Esophagus (tissue), 2 donors: ENCODE data around the gene CDC40. TPM values are rescaled to one million over a fixed set of nuclear protein-coding genes. Genes with fewer than 3 reads are reported as not detected.

ENCODE experiments used
- H3K27ac ChIP-seq, 2 donors: one replicate each; pipeline ENCODE4 v1.5.1; 2013; ENCODE audit warnings: low read depth in 2 of 2, mild to moderate bottlenecking in 2 of 2, inconsistent platforms in 1 of 2, low read length in 1 of 2, moderate library complexity in 1 of 2
- H3K27me3 ChIP-seq, 2 donors: one replicate each; pipeline ENCODE4 v1.6.1; 2013; ENCODE audit warnings: low read length in 2 of 2, control low read depth in 1 of 2, mild to moderate bottlenecking in 1 of 2; ENCODE audit not compliant: insufficient read depth in 2 of 2, control insufficient read depth in 1 of 2
- H3K36me3 ChIP-seq, 2 donors: one replicate each; pipeline ENCODE4 v1.6.1; 2013; ENCODE audit warnings: low read length in 1 of 2; ENCODE audit not compliant: control insufficient read depth in 2 of 2, insufficient read depth in 2 of 2
- H3K4me1 ChIP-seq, 2 donors: one replicate each; pipeline ENCODE4 v1.6.1; 2013; ENCODE audit warnings: low read length in 1 of 2; ENCODE audit not compliant: control insufficient read depth in 2 of 2, insufficient read depth in 2 of 2
- H3K4me3 ChIP-seq, 2 donors: one replicate each; pipeline ENCODE4 v1.5.1; 2013; ENCODE audit warnings: low read length in 2 of 2, mild to moderate bottlenecking in 2 of 2, low read depth in 1 of 2, moderate library complexity in 1 of 2
- H3K9me3 ChIP-seq, 2 donors: one replicate each; pipeline ENCODE4 v1.6.1; 2013; ENCODE audit warnings: mild to moderate bottlenecking in 2 of 2, low read depth in 1 of 2, low read length in 1 of 2, moderate library complexity in 1 of 2; ENCODE audit not compliant: control insufficient read depth in 2 of 2, insufficient read depth in 1 of 2
- WGBS, 2 donors: extraction: QIAGEN DNeasy Blood & Tissue Kit; methylation state at CpG; one replicate each; pipeline ENCODE4 v1.1.7; 2013; 5-methylcytosine and 5-hydroxymethylcytosine counted together
- polyA plus RNA-seq, 2 donors: library from polyadenylated mRNA; stranded (reverse); fragments of 200-250 nt; gene quantifications; one replicate each; pipeline ENCODE4 v1.2.3, GENCODE V29; 2013
- donor health status: healthy with polysubstance abuse.
- donor health status: Bipolar disorder and iron deficiency.

The CDC40 gene
- polyA plus RNA-seq, 2 donors: 3.7 to 6.1 TPM

DNA sequence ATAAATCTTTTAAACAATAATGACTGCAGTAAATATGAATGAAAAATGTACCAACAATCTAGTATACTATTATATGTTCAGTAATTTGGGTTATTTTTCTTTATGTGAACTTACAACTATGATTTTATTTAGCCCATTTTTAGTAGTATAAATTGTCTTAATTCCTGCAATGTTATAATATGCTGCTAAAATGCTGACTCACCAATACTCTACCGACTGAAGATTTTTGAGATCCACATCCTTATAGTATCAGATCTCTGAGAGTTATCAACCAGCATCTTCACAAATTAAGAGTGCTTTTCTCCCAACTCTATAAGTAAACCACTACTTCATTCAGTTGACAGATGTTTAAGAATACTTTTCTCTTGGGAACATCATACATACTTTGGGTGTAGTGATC lies 16.6 kb downstream of the CDC40 start:
- Histone ChIP-seq H3K4me1 (no peaks in the 10 kb centered on the region), H3K27ac (no peak overlapping the region), H3K27me3 (no peaks in the 10 kb centered on the region), H3K4me3 (no peak overlapping the region), H3K36me3 (no peaks in the 10 kb centered on the region), H3K9me3 (no peaks in the 10 kb centered on the region)
- WGBS, 2 donors: 85 to 89% methylated on average over 1 of the region's 1 CpG

DNA sequence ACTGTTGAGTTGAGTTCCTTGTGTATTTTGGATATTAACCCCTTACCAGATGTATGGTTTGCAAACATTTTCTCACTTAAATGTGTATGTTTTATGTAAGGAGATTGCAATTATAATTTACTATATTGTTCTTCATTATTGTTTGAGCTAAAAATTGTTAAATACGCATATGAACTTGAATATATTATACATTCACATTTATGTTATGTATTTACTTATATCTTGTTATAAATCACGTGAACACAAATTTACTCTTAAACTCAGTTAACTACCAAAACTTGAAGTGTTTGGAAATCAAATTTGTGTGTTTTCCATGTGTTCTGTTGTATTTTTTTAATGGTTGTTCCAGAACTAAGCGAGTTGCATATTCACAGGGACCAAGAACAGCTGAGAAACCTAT lies 18.3 kb downstream of the CDC40 start:
- Histone ChIP-seq H3K9me3 (no peaks in the 10 kb centered on the region), H3K27ac (no peak overlapping the region), H3K4me1 (no peaks in the 10 kb centered on the region), H3K36me3 (no peaks in the 10 kb centered on the region), H3K4me3 (no peak overlapping the region), H3K27me3 (no peaks in the 10 kb centered on the region)
- WGBS, 2 donors: 97 to 98% methylated on average over 3 of the region's 3 CpGs

DNA sequence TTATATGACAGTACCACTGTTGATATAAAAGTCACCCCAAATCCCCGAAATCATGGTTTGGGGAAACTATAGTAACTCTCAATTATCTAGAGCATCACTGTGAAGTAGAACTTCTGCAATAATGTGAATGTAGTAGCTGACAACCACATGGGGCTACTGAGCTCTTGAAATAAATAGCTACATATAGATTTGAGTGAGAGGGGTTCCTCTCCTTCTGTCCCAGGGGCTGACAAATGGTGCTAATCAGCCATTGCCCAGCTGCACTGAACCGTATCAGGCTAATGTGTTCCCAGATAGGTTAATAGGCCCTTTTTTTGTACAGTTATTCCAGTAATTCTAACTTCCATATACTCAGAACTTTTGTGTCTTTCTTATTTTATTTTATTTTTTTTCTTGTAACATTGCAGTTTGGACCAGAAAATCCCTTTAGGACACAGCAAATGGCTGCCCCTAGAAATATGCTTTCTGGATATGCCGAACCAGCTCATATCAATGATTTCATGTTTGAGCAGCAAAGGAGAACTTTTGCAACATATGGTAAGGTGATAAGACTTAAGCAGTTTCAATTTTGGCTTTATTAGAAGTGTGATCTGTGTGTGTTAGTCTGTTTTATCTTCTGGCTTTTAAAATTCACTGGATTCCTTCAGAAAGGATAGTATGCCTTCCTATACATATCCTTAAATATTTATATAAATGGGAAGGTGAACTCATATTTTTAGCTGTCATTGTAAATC lies 21.1 kb downstream of the CDC40 start:
- 85 to 95% methylated on average over 3 of the region's 3 CpGs for WGBS, 2 donors
- no peaks in the 10 kb centered on the region for H3K9me3 ChIP-seq
- H3K27ac ChIP-seq: no peak overlapping the region
- H3K4me1 ChIP-seq: no peaks in the 10 kb centered on the region
- no peaks in the 10 kb centered on the region for H3K36me3 ChIP-seq
- H3K27me3 ChIP-seq: no peaks in the 10 kb centered on the region
- H3K4me3 ChIP-seq: no peak overlapping the region

DNA sequence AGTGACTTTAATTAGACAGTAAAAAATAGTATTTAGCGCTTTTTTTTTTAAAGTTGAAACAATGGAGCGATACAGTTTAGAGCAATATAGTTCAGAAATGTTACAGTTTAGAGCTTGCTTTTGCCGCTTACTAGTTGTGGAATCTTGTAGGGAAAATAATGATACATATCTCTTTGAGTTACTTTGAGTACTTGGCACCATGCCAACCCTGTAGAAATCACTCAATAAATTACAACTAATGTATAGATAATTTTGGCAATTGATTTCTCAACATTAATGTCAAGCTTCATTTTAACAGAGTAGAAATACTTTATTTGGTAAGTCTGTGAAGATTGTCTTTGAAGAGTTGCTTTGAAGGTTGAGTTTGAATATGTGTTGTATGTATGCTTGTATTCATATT lies 27.4 kb downstream of the CDC40 start:
- H3K27me3 ChIP-seq: no peaks in the 10 kb centered on the region
- WGBS, 2 donors: 97 to 99% methylated on average over 3 of the region's 3 CpGs
- no peaks in the 10 kb centered on the region for H3K9me3 ChIP-seq
- H3K4me1 ChIP-seq: no peaks in the 10 kb centered on the region
- H3K27ac ChIP-seq: no peak overlapping the region
- no peak overlapping the region for H3K4me3 ChIP-seq
- peaks cover 0 to 4% of the 10 kb centered on the region in 2 donors for H3K36me3 ChIP-seq

DNA sequence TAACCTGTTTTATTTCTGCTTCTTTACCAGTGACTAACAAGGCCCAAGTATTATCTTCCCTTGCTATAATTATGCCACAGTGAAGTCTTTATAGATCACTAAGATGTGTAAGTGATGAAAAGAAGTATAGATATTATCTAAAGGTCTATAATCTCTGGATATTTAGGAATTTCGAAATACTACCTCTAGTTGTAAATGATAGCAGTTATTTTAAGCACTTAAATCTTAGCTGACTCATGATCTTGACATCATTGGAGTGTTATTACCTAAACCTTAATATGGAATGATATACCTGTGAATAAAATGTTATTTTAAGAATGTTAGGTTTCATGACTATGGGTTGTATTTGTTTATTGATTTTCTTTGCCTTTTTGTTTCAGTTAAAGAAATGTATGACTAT lies 31.5 kb downstream of the CDC40 start:
- 95% methylated on average over 1 of the region's 1 CpG for WGBS, 2 donors
- no peak overlapping the region for H3K27ac ChIP-seq
- no peaks in the 10 kb centered on the region for H3K4me1 ChIP-seq
- H3K4me3 ChIP-seq: no peak overlapping the region
- peaks cover 7 to 12% of the 10 kb centered on the region in 2 donors for H3K36me3 ChIP-seq
- no peaks in the 10 kb centered on the region for H3K27me3 ChIP-seq
- no peaks in the 10 kb centered on the region for H3K9me3 ChIP-seq

DNA sequence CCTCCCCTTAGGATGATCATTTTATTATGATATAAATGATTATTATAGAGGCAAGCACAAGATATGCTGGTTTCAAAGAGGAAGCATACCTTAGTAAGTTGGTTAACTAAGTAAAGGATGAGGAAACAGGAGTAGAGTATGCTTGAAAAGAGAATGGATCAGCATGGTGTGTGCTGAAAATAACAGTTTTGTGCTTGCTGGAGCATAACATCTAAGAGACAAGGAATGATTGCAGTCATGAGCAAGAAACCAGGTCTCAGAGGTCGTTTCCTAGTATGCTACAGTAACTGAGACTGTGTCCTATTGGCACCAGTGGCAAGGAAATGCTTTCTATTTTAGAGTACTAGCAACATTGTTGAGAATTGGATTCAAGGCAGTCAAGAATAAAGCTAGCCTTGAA lies 34.1 kb downstream of the CDC40 start:
- H3K27ac ChIP-seq: no peak overlapping the region
- WGBS, 2 donors: 61 to 64% methylated on average over 1 of the region's 1 CpG
- no peaks in the 10 kb centered on the region for H3K27me3 ChIP-seq
- peaks cover 7 to 12% of the 10 kb centered on the region in 2 donors for H3K36me3 ChIP-seq
- no peaks in the 10 kb centered on the region for H3K4me1 ChIP-seq
- H3K9me3 ChIP-seq: no peaks in the 10 kb centered on the region
- no peak overlapping the region for H3K4me3 ChIP-seq

DNA sequence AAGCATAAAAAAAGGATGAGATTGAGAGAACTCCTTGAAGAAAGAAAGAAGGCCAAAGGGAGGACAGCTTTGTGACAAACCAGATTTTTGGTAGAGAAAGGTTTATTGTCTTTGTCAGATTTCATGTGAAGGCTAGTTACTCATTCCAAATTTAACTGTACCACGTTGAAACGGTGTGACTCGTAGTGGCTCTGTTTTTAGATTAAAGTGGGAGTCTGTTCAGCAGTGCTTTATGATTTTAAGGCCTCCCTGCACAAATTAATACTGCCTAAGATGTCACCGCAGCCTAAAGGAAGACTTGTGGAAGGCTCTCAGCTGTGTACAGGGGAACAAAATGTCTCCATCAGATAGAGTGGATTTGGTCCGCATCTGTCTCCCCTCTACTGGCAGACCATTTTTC lies 35.9 kb downstream of the CDC40 start:
- H3K36me3 ChIP-seq: peaks cover 7 to 12% of the 10 kb centered on the region in 2 donors
- no peaks in the 10 kb centered on the region for H3K27me3 ChIP-seq
- 88% methylated on average over 5 of the region's 5 CpGs for WGBS, 2 donors
- no peaks in the 10 kb centered on the region for H3K4me1 ChIP-seq
- no peak overlapping the region for H3K27ac ChIP-seq
- no peaks in the 10 kb centered on the region for H3K9me3 ChIP-seq
- no peak overlapping the region for H3K4me3 ChIP-seq

DNA sequence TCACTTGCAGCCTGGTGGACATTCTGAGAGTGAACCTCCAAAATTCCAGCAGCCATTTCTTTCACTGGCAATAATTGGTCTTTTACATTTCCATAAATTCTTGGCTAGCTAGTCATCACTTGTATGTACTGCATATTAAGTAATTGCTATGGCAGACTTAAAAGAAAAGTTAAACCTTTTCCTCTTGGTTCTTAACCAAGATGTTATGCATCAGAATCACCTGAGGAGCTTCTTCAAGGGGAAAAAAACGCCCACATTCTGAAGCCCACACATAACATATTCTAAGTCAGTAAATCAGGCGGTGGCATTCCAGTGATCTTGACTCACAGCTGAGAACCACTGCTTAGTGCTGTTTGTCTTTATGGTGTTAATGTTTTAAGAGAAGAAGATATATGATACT lies 37.0 kb downstream of the CDC40 start:
- H3K27ac ChIP-seq: no peak overlapping the region
- no peaks in the 10 kb centered on the region for H3K9me3 ChIP-seq
- H3K27me3 ChIP-seq: no peaks in the 10 kb centered on the region
- peaks cover 7 to 9% of the 10 kb centered on the region in 2 donors for H3K36me3 ChIP-seq
- no peaks in the 10 kb centered on the region for H3K4me1 ChIP-seq
- no peak overlapping the region for H3K4me3 ChIP-seq
- 80 to 83% methylated on average over 2 of the region's 2 CpGs for WGBS, 2 donors

DNA sequence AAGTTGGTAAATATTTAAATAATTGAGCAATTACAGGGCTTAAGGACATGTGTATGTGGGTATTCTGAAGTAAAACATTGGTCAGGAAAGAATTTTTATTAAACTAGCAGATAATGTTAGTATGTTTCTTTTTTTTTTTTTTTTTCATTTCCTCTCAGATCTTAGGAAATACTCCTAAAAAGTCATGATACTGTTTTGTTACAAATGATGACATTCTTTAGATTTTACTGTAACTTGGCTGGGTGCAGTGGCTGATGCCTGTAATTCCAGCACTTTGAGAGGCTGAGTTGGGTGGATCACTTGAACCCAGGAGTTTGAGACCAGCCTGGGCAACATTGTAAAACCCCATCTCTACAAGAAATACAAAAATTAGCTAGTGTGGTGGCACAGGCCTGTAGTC lies 41.5 kb downstream of the CDC40 start:
- Histone ChIP-seq H3K4me1 (no peaks in the 10 kb centered on the region), H3K27ac (no peak overlapping the region), H3K9me3 (no peaks in the 10 kb centered on the region), H3K36me3 (no peaks in the 10 kb centered on the region), H3K4me3 (no peak overlapping the region), H3K27me3 (no peaks in the 10 kb centered on the region)

DNA sequence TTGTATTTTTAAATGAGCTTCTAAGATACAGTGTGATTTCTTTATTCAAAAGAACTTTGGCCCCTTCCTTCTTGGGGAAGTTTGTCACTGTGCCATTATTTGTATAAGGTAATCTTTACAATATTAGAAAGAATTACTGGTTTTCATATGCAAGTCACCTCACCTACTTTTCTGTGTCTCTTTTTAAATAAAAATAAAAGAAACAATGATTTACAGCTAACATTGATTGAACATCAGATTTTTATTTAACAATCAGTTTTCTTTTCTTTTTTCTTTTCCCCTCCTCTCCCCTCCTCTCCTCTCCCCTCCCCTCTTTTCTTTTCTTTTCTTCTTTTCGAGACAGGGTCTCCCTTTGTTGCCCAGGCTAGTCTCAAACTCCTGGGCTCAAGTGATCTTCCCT lies 46.0 kb downstream of the CDC40 start:
- WGBS, 2 donors: 82 to 92% methylated on average over 1 of the region's 1 CpG
- Histone ChIP-seq H3K36me3 (peaks cover 0 to 3% of the 10 kb centered on the region in 2 donors), H3K4me1 (no peaks in the 10 kb centered on the region), H3K9me3 (no peaks in the 10 kb centered on the region), H3K27ac (no peak overlapping the region), H3K4me3 (no peak overlapping the region), H3K27me3 (no peaks in the 10 kb centered on the region)
